Amniotic epithelial cell (primary cell): ENCODE results near the gene PDLIM4.
A peak's percentile ranks its signal among the peaks of the same experiment; 100 is the strongest.

ENCODE experiments used
- DNase-seq: peaks from one replicate; pipeline ENCODE4 v3.0.0-alpha.2; 2010; ENCODE audit warnings: low read depth

PDLIM4 gene, protein sequence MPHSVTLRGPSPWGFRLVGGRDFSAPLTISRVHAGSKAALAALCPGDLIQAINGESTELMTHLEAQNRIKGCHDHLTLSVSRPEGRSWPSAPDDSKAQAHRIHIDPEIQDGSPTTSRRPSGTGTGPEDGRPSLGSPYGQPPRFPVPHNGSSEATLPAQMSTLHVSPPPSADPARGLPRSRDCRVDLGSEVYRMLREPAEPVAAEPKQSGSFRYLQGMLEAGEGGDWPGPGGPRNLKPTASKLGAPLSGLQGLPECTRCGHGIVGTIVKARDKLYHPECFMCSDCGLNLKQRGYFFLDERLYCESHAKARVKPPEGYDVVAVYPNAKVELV

GRCh38 chr5:132257131-132258101, at the start of gene PDLIM4:
Gene PDLIM4 (plus strand): TSS chr5:132257696. CDS start chr5:132257735, 39 bp downstream.
- no peak for DNase-seq

DNA sequence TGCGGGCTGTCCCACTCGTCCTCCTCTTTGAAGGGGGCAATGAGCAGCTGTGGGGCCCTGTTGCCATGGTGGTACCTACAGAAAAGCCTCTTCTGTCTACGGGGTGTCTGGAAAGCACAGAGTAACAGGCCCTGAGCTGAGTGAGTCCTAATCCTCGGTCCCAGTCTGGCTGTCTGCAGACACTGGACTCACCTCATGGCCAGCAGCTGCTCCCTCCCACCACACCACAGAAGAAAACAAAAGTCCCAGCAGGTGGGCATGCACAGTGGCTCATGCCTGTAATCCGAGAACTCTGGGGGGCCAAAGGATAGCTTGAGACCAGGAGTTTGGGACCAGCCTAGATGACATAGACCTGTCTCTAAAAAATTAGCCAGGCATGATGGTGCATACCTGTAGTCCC, 49.7 kb upstream of the PDLIM4 start:
- DNase-seq = no peak

DNA sequence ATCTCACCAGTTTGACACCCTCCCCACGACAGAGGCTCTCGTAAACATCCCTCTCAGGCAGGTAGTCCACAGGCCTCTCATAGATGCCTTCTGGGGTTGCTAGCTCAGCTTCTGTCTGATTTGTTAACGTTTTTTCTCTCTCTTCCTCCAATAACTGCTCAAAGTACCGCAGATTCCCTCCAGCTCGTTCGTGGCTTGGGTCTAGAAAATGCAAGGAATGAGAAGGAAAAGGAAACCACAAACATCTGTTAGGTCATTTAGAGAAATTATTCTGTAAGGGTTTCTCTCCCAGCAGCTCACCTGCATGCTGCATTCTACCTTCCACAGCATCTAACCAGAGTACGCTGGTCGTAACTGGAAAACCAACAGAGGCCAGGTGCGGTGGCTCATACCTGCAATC, 48.4 kb upstream of the PDLIM4 start:
- peak; percentile 71 for DNase-seq

GRCh38 chr5:132209901-132210545, 47.5 kb upstream of the PDLIM4 start:
- DNase-seq = no peak

DNA sequence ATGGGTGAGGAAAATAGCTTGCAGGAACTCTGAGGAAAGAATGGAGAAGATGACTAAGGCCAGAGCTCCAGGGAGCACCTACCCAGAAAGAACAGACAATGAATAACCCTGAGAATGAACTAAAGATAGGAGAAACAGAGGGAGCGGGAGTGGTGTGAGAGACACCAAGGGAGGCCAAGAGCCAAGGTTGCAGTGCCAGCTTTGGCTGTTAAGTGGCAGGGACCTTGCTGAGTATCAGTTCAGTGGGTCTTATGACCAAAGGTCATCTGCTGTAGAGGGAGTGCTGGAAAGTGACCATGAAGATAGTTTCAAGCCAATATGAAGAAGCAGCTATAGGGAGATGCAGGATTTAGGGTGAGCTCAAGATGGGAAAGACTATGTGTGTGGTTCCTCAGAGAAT, 46.6 kb upstream of the PDLIM4 start:
- DNase-seq = no peak

DNA sequence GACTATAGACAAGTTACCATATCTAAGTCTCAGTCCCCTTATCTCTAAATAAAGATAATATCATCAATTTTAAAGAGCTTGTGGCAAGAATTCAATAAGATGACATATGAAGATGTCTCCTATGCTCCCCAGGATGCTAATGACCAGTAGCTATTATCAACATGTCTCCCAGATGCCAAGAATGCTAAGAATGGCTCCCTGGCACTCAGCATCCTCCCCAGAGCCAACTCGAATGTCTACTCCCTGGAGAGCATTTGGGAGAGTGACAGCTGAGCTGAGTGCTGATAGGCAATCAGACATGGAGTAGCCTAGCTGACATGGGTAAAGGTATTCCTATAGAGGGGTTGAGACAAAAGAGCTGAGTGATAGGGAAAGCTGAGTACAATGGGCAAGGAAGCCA, 45.7 kb upstream of the PDLIM4 start:
- no peak for DNase-seq

- DNase-seq = no peak
Observed at GRCh38 chr5:132213666-132214065, 43.8 kb upstream of the PDLIM4 start.

- peak; percentile 27 for DNase-seq
Observed at GRCh38 chr5:132214491-132214890, 43.0 kb upstream of the PDLIM4 start.

DNA sequence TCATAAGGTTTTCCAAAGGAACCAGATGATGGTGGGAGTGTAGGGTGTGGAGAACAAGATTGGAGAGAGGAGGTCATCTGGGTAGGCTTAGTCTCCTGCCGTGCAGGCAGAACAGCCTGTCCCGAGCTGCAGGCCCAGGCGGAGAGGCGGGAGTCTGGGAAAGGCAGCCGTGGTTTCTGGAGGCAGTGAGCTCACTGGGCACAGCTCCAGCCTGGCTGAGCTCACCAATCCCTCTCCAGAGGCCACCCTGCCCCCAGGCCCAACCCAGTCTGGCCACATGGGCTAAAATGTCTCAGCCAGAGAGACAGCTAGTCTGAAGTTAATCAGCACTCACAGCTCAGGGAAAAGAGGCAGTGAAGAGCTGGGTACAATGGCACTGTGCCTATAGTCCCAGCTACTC, 42.2 kb upstream of the PDLIM4 start:
- DNase-seq = peak; percentile 98

DNA sequence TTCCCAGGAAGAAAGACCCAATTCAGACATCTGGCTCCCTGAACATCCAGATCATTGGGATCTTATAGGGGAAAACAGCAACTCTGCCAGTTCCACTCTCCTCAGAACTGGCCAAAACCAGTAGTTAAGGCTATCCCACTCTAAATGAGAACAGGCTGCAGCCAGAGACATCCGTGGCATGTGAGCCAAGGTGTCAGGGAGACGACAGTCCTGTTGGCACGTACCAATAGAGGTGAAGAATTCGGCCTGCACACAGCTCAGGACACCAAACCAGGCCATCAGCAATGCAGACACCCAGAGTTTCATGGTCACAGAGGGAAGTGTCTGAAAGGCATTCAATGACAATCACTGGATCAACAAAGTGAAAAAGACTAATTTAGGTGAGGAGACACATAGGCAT, 39.2 kb upstream of the PDLIM4 start:
- no peak for DNase-seq

DNA sequence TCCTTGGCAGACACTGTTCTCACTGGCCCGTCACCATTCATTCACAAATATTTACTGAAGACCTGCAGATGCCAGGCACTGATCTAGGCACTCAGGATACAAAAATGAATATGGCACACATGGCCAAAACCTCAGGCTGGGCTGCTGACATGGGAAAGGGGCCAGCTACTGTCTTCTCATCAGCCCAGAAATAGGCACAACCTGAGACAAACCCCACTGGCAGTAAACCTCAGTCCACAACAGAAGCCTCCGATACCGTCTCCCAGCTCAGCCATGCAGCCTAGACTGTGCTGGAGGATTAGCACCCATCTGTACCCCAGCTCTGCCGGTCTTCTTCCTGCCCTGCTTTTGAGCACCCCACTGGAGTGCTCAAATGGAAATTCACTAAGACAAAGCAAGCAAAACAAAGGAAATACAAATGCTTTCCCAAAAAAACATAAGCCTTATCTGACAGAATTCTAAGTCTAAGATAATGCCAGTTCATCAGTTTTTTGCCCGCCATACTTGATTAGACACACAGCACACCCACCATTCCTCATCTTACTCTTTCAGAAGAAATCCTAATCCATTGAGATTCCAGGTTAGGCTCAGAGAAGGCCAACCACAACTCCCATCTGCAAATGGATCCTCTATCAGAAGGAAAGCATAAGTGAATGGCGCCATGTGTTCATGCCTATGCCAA, 38.1 kb upstream of the PDLIM4 start:
- no peak for DNase-seq

DNA sequence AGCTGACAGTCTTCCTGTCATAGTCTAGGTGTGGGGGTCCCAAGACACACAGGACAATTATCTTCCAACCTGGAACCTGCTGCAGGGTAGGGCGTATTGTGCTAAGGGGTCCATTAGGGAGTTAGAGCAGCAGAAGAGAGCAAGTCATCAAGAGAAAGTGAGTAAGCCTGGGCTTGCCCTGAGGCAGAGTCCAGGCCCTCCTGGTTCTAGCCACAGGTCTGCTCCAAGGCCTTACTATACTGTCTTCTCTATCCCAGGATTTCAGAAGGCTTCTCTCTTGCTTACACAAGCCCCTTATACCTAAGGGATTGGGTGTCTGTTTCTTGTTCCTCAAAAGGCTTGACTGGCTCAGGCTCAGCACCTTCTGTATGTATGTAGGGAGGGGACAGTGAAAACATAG, 37.5 kb upstream of the PDLIM4 start:
- no peak for DNase-seq

GRCh38 chr5:132220491-132220890, 37.0 kb upstream of the PDLIM4 start:
- DNase-seq = peak; percentile 23

DNA sequence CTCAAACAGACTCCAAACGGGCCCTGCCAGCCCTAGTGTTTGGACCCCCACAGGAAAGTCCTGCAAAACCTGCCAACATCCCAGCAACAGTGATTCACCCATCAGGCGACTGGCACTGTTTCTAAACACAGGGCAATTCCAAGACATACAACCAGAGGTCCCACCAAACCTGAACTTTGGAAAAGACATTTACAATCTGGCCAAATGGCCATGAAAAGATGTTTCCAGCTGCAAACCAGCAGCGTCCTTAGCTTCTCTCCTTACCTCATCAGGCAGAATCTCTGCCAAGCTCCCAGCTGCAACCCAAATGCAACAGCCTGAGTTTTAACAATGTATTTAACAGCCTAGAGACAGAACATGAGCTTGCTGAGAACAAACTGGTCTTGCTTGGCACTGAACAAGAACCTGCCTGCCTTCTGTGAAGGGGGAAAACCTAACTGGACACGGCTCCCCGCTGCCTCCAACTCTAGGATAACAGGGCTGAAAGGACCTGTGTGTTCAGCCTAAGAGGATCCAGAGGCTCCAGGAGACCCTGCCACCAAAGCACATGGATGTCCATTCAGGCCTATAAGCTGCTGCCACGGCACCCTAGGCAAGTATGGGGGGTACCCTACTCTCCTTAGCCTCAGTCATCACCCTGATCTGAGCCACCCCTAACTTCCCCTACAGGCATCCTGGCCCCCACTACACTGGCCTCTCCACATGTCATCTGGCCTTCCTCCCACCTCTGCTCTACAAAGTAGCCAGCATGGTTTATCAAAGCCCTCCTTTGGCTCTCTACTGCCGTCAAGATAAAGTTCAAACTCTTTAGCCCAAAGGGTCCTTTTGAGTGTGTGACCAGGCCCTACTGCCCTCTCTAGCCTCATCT, 35.5 kb upstream of the PDLIM4 start:
- peak; percentile 38 for DNase-seq

DNA sequence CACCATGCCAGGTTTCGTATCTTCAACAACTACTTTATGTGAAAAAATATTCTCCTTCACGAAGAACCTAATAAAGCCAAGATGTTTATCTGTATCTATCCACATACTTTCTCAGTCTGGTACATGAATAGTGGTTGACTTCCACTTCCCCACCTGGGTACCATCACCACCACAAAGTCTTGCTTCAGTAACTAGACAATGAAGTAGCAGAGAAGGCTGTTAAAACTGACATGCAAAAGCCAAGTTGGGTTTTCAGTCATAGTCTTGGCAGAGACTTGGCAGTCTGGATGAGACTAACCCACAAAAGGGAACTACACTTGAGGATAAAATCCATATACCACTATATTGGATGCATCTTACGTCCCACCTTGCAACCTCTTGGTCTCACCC, 34.9 kb upstream of the PDLIM4 start:
- no peak for DNase-seq

DNA sequence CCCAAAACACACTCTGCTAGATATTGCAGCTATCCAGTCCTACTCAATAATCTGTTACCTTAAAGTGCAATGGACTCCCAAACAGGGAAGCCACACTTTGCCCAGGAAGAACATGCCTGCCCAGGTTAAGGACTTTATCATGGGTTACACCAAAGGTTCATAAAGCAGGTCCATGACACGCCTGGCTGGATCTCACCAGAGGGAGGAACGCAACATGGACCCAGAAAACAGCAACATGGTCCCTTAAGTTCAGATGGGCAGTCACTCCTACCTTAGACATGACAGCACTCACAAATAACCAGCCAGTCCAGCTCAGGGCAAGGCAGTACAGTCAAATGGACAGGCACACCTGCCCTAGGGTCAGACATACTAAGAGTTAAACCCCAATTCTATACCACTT, 33.6 kb upstream of the PDLIM4 start:
- no peak for DNase-seq

DNA sequence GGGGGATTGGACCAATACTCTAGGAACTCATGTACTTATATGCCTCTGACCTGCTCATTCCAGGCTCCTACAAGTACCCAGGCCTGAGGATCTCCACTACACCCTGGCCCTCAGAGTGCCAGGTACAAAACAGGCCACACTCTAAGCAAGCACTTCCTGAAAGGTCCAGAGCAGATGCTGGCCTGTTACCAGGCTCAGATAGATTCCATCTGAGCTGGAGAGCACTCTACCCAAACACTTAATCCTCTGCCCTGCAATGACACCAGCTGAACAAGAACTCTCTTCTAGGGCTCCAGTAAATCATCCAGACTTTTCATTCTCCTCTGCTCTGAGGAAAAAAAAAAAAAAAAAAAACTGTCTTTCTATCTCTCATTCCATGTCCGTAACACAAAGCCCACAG, 32.8 kb upstream of the PDLIM4 start:
- DNase-seq = no peak

DNA sequence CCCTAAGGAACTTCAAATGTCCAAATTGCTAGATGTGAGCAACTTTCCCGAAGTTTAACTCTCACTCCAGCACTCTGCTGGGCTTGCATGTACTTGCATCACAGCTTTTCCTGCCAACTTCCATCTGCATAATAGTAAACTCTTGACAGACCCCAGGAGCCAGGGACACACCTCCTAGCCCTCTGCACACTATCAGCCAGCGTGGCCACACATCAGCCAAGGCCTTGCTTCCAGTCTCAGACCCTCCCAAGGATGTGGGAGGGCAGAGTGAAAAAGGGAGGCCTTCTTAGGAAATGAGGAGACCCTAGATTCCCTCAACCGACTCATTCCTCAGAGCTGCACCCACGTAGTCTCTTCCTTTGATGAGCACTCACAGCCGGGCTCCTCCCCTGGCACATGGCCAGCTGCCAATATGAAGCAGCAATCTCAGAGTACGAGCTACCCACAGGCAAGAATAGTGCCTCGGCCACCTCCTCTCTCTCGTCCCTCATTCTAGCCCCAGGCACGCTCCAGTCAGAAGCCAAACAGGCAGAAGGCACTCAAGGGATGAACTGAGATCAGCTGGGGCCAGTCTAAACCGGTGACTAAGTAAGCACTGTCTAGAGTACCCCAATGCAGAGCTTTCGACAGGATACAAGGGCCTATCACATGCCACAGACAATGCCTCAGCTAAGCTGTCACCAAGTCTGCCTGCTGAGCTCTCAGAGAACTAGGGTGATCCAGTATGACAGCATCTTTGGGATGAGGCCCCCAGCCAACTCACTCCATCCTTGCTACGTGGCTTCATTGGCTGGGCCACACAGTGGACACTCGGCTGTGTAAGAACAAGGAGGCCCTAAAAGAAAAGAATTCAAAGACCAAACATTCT, 32.1 kb upstream of the PDLIM4 start:
- peak; percentile 98 for DNase-seq

DNA sequence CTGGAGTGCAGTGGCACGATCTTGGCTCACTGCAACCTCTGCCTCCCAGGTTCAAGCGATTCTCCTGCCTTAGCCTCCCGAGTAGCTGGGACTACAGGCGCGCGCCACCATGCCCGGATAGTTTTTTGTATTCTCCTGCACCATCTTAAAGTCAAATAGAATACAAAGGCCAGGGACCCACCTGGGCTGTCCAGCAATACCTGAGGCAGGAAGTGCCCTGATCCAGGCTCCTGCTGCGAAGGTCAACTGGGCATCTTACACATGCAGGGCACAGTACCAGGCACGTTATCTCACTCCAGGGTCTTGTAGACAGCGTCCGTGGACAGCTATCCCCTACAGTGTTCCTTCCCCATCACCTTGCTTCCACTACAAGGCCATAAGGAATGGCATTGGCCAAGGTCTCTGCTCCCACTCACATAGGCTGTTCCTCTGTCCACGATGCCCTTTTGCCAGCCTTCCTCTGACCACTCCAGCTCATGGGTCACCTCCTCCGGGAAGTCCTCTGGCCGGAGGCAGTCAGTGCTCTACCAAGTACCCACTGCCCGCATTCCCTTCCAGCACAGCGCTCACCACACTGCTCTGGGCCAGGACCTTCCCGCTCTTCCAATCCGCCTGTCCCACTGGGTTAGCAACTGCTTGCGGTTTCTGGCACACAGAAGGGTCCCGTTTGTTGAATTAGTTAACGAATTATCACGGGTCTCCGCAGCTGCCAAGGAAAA, 30.8 kb upstream of the PDLIM4 start:
- peak; percentile 22 for DNase-seq

DNA sequence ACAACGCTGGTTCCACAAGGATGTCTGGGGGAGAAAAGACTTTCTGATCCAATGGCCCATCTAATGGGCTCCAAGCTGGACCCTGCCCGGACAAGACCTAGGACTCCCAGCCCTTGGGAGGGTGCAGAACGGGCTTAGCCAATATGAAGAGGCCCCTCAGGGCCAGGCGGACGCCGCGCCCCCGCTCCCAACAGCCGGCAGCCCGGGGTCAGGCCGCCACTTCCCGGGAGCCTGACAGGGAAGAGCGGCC, 30.3 kb upstream of the PDLIM4 start:
- no peak for DNase-seq
